Stimulated activated memory B cell treated with anti-CD40 and anti-IgM and Interleukin-4, amounts not matched to agents 10 μg/mL and 1 μg/mL and 100 μg/mL, for 72 hours (primary cell): Measurements from ENCODE around the gene SLIT1.
A peak's percentile ranks its signal among the peaks of the same experiment; 100 is the strongest.

Source experiments
- ATAC-seq: fragments of 150-1000 bp; cut with Tn5 transposase; 2 replicates; pipeline ENCODE4 v1.10.0; 2021
- H3K27ac Mint-ChIP-seq: one replicate; pipeline ENCODE4 v1.8.0; 2022; ENCODE audit warnings: mild to moderate bottlenecking, mixed read lengths
- H3K27me3 Mint-ChIP-seq: one replicate; pipeline ENCODE4 v1.8.0; 2022; ENCODE audit warnings: mixed read lengths
- H3K36me3 Mint-ChIP-seq: one replicate; pipeline ENCODE4 v1.8.0; 2022; ENCODE audit warnings: mixed read lengths
- H3K4me1 Mint-ChIP-seq: one replicate; pipeline ENCODE4 v1.8.0; 2022; ENCODE audit warnings: mixed read lengths
- H3K4me3 Mint-ChIP-seq: one replicate; pipeline ENCODE4 v1.8.0; 2022; ENCODE audit warnings: mild to moderate bottlenecking, moderate library complexity, mixed read lengths
- H3K9me3 Mint-ChIP-seq: one replicate; pipeline ENCODE4 v1.8.0; 2022; ENCODE audit warnings: mixed read lengths

SLIT1 gene

GRCh38 chr10:96992721-96993120 is 193.0 kb downstream of the SLIT1 start:
- Mint-ChIP-seq H3K4me3 (no peak overlapping the region), H3K27ac (no peak overlapping the region), H3K9me3 (no peaks in the 10 kb centered on the region), H3K4me1 (peaks cover 16% of the 10 kb centered on the region), H3K36me3 (peaks cover 6% of the 10 kb centered on the region), H3K27me3 (no peaks in the 10 kb centered on the region)
- peak; percentile 47 for ATAC-seq

- no peak overlapping the region for H3K4me3 Mint-ChIP-seq
- ATAC-seq = no peak
- no peaks in the 10 kb centered on the region for H3K9me3 Mint-ChIP-seq
- peaks cover 14% of the 10 kb centered on the region for H3K36me3 Mint-ChIP-seq
- no peaks in the 10 kb centered on the region for H3K27me3 Mint-ChIP-seq
- peaks cover 20% of the 10 kb centered on the region for H3K4me1 Mint-ChIP-seq
- H3K27ac Mint-ChIP-seq = no peak overlapping the region
Observed at GRCh38 chr10:96991313-96991841, 194.4 kb downstream of the SLIT1 start.

DNA sequence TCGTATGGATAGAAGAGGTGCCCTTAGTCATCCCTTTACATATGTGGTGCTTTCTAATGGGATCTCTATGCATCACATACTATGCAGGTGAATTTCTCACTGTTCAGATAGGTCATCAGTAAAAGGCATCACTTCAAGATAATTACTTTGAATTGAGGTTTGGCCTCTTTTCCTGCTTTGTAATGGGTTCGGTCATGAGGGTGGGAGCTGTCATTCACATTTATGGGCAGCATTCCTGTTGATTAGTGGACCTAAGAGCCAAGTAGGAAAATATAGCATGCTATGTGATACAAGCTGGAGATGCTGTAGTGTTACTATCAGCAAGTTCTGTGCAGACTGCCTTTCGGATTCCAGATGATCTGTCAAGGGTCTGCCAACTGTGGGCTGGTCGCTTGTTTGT is 197.3 kb downstream of the SLIT1 start:
- peaks cover 29% of the 10 kb centered on the region for H3K4me1 Mint-ChIP-seq
- ATAC-seq = no peak
- H3K27ac Mint-ChIP-seq = no peak overlapping the region
- no peaks in the 10 kb centered on the region for H3K27me3 Mint-ChIP-seq
- no peaks in the 10 kb centered on the region for H3K9me3 Mint-ChIP-seq
- peaks cover 16% of the 10 kb centered on the region for H3K36me3 Mint-ChIP-seq
- H3K4me3 Mint-ChIP-seq = no peak overlapping the region

DNA sequence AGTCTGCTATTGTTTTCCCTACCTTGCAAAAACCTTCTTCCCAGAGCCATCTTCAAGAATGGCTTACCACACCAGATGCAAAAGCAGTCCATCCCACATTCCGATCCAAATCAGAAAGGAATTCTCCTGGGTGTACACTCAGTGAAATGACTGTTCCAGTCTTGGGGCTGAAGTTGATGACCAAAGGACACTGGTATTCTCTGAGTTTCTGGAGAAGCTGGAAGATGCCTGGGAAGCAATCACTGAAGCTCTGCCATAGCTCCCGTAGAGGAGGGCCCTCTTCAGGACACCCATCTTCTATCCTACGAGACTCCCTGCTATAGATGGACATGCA is 197.9 kb downstream of the SLIT1 start:
- no peaks in the 10 kb centered on the region for H3K9me3 Mint-ChIP-seq
- peaks cover 22% of the 10 kb centered on the region for H3K36me3 Mint-ChIP-seq
- H3K27ac Mint-ChIP-seq = no peak overlapping the region
- ATAC-seq = no peak
- peaks cover 26% of the 10 kb centered on the region for H3K4me1 Mint-ChIP-seq
- H3K27me3 Mint-ChIP-seq = no peaks in the 10 kb centered on the region
- H3K4me3 Mint-ChIP-seq = no peak overlapping the region

GRCh38 chr10:96987141-96987841 is 198.5 kb downstream of the SLIT1 start:
- Mint-ChIP-seq H3K27me3 (no peaks in the 10 kb centered on the region), H3K4me1 (peaks cover 21% of the 10 kb centered on the region), H3K9me3 (no peaks in the 10 kb centered on the region), H3K4me3 (no peak overlapping the region), H3K36me3 (peaks cover 27% of the 10 kb centered on the region), H3K27ac (no peak overlapping the region)
- no peak for ATAC-seq

DNA sequence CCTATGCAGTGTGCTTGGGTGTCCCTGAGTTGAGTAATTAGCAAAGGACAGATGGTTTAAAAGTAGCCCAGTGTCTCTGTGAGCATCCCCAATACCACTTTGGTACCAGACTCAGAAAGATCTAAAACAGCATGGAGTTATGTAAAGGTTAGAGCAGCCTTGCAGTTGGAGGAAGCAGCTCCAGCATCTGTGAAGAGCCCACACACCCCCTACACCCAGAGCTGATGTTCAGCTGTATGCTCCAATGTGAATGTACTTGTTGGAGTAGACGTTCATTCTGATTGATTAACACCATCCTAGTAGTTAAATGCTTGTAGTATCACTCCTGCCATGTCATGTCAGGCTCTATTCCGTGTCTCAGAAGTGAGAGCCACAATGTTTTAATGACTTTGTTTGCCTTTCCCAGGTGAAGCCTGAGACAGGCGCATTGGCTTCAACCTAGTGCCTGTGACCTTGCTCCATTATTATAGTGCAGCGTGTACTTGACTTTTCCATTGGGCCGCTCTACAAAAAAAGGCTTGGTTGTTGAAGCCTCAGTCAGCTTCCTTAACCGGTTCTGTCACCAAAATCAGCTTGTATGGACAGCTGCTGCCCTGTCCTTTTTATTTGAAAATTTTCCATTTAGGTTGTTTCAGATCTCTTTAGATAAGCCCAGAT is 199.4 kb downstream of the SLIT1 start:
- Mint-ChIP-seq H3K9me3 (no peaks in the 10 kb centered on the region), H3K27ac (no peak overlapping the region), H3K4me3 (no peak overlapping the region), H3K4me1 (peaks cover 14% of the 10 kb centered on the region), H3K36me3 (peaks cover 37% of the 10 kb centered on the region), H3K27me3 (no peaks in the 10 kb centered on the region)
- no peak for ATAC-seq

GRCh38 chr10:96984541-96985131 is 201.1 kb downstream of the SLIT1 start:
- no peaks in the 10 kb centered on the region for H3K27me3 Mint-ChIP-seq
- peak overlapping the region; percentile 59 for H3K27ac Mint-ChIP-seq
- peak overlapping the region; percentile 65 for H3K4me3 Mint-ChIP-seq

DNA sequence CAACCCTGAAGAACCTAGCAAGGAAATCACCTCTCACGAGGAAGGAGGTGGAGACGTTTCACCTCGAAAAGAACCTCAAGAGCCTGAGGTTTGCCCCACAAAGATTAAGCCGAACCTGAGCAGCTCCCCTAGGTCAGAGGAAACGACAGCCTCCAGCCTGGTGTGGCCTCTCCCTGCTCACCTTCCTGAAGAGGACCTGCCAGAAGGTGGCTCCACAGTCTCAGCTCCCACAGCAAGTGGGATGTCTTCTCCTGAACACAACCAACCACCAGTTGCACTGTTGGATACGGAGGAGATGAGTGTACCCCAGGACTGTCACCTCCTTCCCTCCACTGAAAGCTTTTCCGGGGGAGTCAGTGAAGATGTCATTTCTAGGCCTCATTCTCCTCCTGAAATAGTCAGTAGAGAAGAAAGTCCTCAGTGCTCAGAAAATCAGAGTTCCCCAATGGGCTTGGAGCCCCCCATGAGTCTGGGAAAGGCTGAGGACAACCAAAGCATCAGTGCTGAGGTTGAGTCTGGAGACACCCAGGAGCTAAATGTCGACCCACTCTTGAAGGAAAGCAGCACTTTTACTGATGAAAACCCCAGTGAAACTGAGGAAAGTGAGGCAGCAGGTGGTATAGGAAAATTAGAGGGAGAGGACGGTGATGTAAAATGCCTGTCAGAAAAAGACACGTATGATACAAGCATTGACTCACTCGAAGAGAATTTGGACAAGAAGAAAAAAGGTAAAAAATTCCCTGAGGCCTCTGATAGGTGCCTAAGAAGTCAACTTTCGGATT is 203.4 kb downstream of the SLIT1 start:
- Mint-ChIP-seq H3K4me1 (peaks cover 18% of the 10 kb centered on the region), H3K27ac (no peak overlapping the region), H3K27me3 (no peaks in the 10 kb centered on the region), H3K9me3 (no peaks in the 10 kb centered on the region), H3K4me3 (no peak overlapping the region), H3K36me3 (peaks cover 48% of the 10 kb centered on the region)
- no peak for ATAC-seq

More at GRCh38 chr10:96984541-96985131, 201.1 kb downstream of the SLIT1 start:
- peak; percentile 70 for ATAC-seq
- H3K4me1 Mint-ChIP-seq = peaks cover 13% of the 10 kb centered on the region
- no peaks in the 10 kb centered on the region for H3K9me3 Mint-ChIP-seq
- peaks cover 44% of the 10 kb centered on the region for H3K36me3 Mint-ChIP-seq

GRCh38 chr10:96978621-96979154 is 207.1 kb downstream of the SLIT1 start:
- Mint-ChIP-seq H3K4me3 (no peak overlapping the region), H3K27me3 (no peaks in the 10 kb centered on the region), H3K9me3 (no peaks in the 10 kb centered on the region), H3K36me3 (peaks cover 40% of the 10 kb centered on the region), H3K4me1 (peaks cover 23% of the 10 kb centered on the region), H3K27ac (peak overlapping the region; percentile 39)
- ATAC-seq = peak; percentile 73

GRCh38 chr10:96975136-96975535 is 210.6 kb downstream of the SLIT1 start:
- peaks cover 10% of the 10 kb centered on the region for H3K36me3 Mint-ChIP-seq
- peaks cover 39% of the 10 kb centered on the region for H3K4me1 Mint-ChIP-seq
- H3K4me3 Mint-ChIP-seq = no peak overlapping the region
- H3K27ac Mint-ChIP-seq = peak overlapping the region; percentile 44
- H3K9me3 Mint-ChIP-seq = no peaks in the 10 kb centered on the region
- no peak for ATAC-seq
- no peaks in the 10 kb centered on the region for H3K27me3 Mint-ChIP-seq

GRCh38 chr10:96973809-96974747 is 211.7 kb downstream of the SLIT1 start:
- ATAC-seq = peak; percentile 74
- Mint-ChIP-seq H3K27ac (peak overlapping the region; percentile 44), H3K4me3 (no peak overlapping the region), H3K9me3 (no peaks in the 10 kb centered on the region), H3K4me1 (peaks cover 39% of the 10 kb centered on the region), H3K36me3 (peaks cover 14% of the 10 kb centered on the region), H3K27me3 (no peaks in the 10 kb centered on the region)

DNA sequence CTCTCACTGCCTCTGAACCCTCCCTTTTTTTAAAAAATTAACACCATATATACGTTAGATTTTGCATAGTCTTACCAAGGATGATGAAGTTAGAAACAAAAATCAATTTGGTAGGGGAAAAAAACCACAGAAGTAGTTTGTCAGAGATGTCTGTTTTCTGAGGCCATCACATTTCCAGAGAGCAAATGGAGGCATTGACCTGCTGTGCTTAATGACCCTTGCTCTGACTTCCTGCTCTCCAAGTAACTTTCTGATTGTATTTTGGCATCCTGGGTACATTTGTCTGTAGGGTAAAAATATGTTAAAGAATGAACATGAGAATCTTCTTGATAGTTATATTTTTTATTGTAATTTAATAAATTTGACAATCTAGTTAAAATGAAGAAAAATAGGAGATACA is 213.5 kb downstream of the SLIT1 start:
- Mint-ChIP-seq H3K27me3 (no peaks in the 10 kb centered on the region), H3K27ac (no peak overlapping the region), H3K9me3 (no peaks in the 10 kb centered on the region), H3K4me3 (no peak overlapping the region), H3K36me3 (peaks cover 9% of the 10 kb centered on the region), H3K4me1 (peaks cover 34% of the 10 kb centered on the region)
- no peak for ATAC-seq

- Mint-ChIP-seq H3K27ac (no peak overlapping the region), H3K36me3 (peaks cover 9% of the 10 kb centered on the region), H3K9me3 (no peaks in the 10 kb centered on the region), H3K4me1 (peaks cover 34% of the 10 kb centered on the region), H3K27me3 (no peaks in the 10 kb centered on the region), H3K4me3 (no peak overlapping the region)
- ATAC-seq = no peak
Observed at GRCh38 chr10:96971324-96971723, 214.4 kb downstream of the SLIT1 start.
